Spleen (tissue), 7 donors: ENCODE data around the gene RHOBTB3.

Experiments
- POLR2A ChIP-seq, 3 donors: fragments of 450-650 bp; IDR thresholded peaks; one replicate each; pipeline ENCODE4 v1.5.1; 2017; ENCODE audit warnings: antibody characterized with exemption in 3 of 3, mild to moderate bottlenecking in 1 of 3
- POLR2AphosphoS5 ChIP-seq, 3 donors: sonication (generic); formaldehyde crosslinking; IDR thresholded peaks; one replicate each; pipeline ENCODE4 v1.5.1; 2017; ENCODE audit warnings: antibody characterized with exemption in 3 of 3
- TF ChIP-seq, protein P1 (sequence below), 11 experiments: fragments of 200-600 bp in 7 of 11; fragments of 450-650 bp in 4 of 11; sonication (generic) in 4 of 11; IDR thresholded peaks in 8 of 11; conservative IDR thresholded peaks in 3 of 11; 1 replicate in 7 of 11; 2 replicates in 4 of 11; pipeline versions ENCODE4 v1.4.0 to v1.8.0; 2016 to 2021; ENCODE audit warnings: antibody characterized with exemption in 11 of 11, inconsistent platforms in 4 of 11, mild to moderate bottlenecking in 1 of 11
- donor health status: DM: no; HTN: no; CAD: no; lungs with moderate emphysema.
- donor health status: DM: no; HTN: no; CAD: no.
- donor health status: DM: no; HTN: no; CAD: no.

DNA sequence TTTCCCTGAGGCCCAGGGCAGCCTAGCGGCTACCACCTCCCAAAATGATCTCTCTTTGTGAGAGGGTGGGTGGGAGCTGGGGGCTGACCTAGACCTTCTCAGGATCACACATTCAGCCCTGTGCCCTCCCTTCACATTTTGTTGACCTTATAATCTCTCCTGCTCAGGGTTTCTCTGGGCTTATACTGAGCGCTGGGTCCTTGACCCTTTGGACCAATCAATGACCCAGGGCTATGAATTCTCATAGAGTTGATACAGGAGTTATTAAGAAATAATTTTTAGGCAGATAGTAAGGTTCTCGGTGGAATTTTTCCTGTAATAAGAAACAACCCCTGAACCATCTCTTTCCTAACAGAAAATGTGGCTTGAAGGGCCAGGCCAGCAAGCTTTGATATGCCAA, 69.4 kb downstream of the RHOBTB3 start:
- TF ChIP-seq POLR2A (IDR thresholded peaks at IDR 0.05) = no peak
- no peak for TF ChIP-seq POLR2AphosphoS5 (IDR thresholded peaks at IDR 0.05)
- TF ChIP-seq, protein P1, sequence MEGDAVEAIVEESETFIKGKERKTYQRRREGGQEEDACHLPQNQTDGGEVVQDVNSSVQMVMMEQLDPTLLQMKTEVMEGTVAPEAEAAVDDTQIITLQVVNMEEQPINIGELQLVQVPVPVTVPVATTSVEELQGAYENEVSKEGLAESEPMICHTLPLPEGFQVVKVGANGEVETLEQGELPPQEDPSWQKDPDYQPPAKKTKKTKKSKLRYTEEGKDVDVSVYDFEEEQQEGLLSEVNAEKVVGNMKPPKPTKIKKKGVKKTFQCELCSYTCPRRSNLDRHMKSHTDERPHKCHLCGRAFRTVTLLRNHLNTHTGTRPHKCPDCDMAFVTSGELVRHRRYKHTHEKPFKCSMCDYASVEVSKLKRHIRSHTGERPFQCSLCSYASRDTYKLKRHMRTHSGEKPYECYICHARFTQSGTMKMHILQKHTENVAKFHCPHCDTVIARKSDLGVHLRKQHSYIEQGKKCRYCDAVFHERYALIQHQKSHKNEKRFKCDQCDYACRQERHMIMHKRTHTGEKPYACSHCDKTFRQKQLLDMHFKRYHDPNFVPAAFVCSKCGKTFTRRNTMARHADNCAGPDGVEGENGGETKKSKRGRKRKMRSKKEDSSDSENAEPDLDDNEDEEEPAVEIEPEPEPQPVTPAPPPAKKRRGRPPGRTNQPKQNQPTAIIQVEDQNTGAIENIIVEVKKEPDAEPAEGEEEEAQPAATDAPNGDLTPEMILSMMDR (IDR thresholded peaks at IDR 0.05 in 8 of 11, conservative IDR thresholded peaks at IDR 0.05 in 3 of 11) = no peak
